ENCODE measurements around the gene RXRB. TPM values are rescaled to one million over a fixed set of nuclear protein-coding genes. Genes with fewer than 3 reads are reported as not detected.
"Not testable (repeated sequence)": the region's sequence is repeated elsewhere in the genome, so short reads cannot be mapped to it uniquely, and the experiment has no call there.

Gene RXRB
- total and polyA plus RNA-seq, 7 donors, result 15.6 to 33.2 (median 28.5) TPM

GRCh38 chr6:33156561-33156960 is 43.9 kb downstream of the RXRB start:
- no peaks in the 10 kb centered on the region for H3K36me3 ChIP-seq
- no peak overlapping the region for H3K27ac ChIP-seq
- H3K4me1 ChIP-seq, result peaks cover 0 to 13% (median 11%) of the 10 kb centered on the region in 4 donors
- no peaks in the 10 kb centered on the region for H3K27me3 ChIP-seq
- TF ChIP-seq POLR2A (IDR thresholded peaks at IDR 0.05) (no peak), CTCF (IDR thresholded peaks at IDR 0.05) (no peak), EP300 (IDR thresholded peaks at IDR 0.05) (no peak), POLR2AphosphoS5 (IDR thresholded peaks at IDR 0.05) (no peak)
- H3K4me3 ChIP-seq, result no peak overlapping the region
- intact Hi-C loops (cut with DNase I), result no loop called here
- H3K9me3 ChIP-seq, result peaks cover 0 to 6% (median 0%) of the 10 kb centered on the region in 4 donors
- no peak for DNase-seq
- 87 to 92% methylated on average over 6 of the region's 6 CpGs for WGBS, 2 donors

DNA sequence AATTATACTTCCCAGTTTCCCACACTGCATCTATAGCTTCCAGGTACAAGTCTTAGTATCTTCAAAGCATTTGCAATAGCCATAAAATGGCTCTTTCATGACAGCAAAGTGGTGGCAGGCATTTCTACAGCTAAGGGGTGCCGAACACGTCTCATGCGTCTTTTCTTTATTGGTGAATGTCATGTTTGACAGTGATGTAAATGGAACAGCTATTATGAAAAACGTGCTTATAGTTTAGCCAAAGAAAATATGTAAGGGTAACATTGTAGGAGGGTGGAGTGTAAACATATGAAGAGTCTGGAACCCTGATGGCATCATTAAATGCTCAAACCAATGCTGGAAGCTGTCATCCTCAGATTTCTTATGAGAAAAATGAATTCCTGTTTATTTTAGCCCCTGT is 46.1 kb downstream of the RXRB start:
- no peak for DNase-seq
- Histone ChIP-seq H3K4me1 (no peaks in the 10 kb centered on the region), H3K9me3 (peaks cover 0 to 6% (median 0%) of the 10 kb centered on the region in 4 donors), H3K27ac (no peak overlapping the region), H3K4me3 (no peak overlapping the region), H3K27me3 (no peaks in the 10 kb centered on the region), H3K36me3 (no peaks in the 10 kb centered on the region)
- WGBS, 2 donors, result 23 to 58% methylated on average over 4 of the region's 4 CpGs
- TF ChIP-seq CTCF (IDR thresholded peaks at IDR 0.05) (no peak), POLR2A (IDR thresholded peaks at IDR 0.05) (no peak), POLR2AphosphoS5 (IDR thresholded peaks at IDR 0.05) (no peak), EP300 (IDR thresholded peaks at IDR 0.05) (no peak)
- intact Hi-C loops (cut with DNase I), result no loop called here

GRCh38 chr6:33151050-33151449 is 49.4 kb downstream of the RXRB start:
- H3K4me3 ChIP-seq, result no peak overlapping the region
- intact Hi-C loops (cut with DNase I), result no loop called here
- H3K36me3 ChIP-seq, result no peaks in the 10 kb centered on the region
- WGBS, 2 donors, result 71 to 91% methylated on average over 1 of the region's 1 CpG
- no peak for TF ChIP-seq POLR2A (IDR thresholded peaks at IDR 0.05)
- no peak for TF ChIP-seq CTCF (IDR thresholded peaks at IDR 0.05)
- no peak for TF ChIP-seq POLR2AphosphoS5 (IDR thresholded peaks at IDR 0.05)
- no peak for TF ChIP-seq EP300 (IDR thresholded peaks at IDR 0.05)
- H3K27me3 ChIP-seq, result peaks cover 0 to 4% (median 0%) of the 10 kb centered on the region in 3 donors
- peaks cover 0 to 6% (median 0%) of the 10 kb centered on the region in 4 donors for H3K9me3 ChIP-seq
- DNase-seq, result no peak
- H3K4me1 ChIP-seq, result no peaks in the 10 kb centered on the region
- no peak overlapping the region for H3K27ac ChIP-seq

GRCh38 chr6:33150560-33150959 is 49.9 kb downstream of the RXRB start:
- H3K27ac ChIP-seq; H3K4me3 ChIP-seq; H3K27me3 ChIP-seq; H3K4me1 ChIP-seq; H3K36me3 ChIP-seq; H3K9me3 ChIP-seq; DNase-seq; intact Hi-C loops (cut with DNase I): not testable (repeated sequence)
- 80 to 91% methylated on average over 3 of the region's 3 CpGs for WGBS, 2 donors

DNA sequence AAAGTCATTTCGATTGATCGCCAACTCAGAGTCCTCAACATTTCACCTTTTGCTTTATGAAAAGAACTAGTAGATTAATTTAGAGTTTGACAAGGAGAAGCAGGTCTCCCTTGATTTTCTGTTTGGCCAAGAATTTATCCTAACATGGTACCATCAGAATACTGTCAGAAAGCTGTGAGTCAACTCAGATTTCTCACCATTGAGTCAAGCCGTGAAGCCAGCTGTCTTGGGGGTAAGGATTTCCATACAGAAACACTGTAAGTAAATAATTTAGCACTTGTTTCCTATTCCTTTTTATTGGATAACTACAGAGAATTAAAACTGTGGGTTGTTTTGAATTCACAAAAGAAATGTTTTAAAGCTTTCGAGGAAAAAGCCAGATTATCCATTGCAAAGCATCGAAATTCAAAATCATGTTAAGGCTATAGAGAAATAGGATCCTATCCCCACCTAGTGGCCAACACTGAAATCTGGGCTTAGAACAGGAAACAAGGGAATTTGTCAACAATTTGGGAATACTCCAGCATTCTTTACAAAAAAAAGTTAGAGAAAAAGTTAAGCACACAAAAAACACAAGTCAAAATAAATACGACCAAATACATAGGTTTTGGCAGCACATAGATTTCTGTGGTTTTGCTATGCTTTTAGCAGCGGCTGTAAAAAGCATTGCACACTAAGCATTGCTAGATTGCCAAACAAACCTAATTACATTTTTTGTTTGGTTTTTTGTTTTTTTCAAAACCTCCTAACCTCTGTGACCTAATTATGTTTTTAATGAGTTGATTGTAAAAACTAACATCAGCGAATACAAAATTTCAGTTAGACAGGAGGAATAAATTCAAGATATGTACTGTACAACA is 52.4 kb downstream of the RXRB start:
- no peak for DNase-seq

More for the DNA sequence above, 52.4 kb downstream of the RXRB start:
- Histone ChIP-seq H3K27me3 (peaks cover 0 to 7% (median 0%) of the 10 kb centered on the region in 3 donors), H3K9me3 (peaks cover 0 to 6% (median 0%) of the 10 kb centered on the region in 4 donors), H3K27ac (no peak overlapping the region), H3K4me3 (no peak overlapping the region), H3K4me1 (no peaks in the 10 kb centered on the region), H3K36me3 (no peaks in the 10 kb centered on the region)
- TF ChIP-seq CTCF (IDR thresholded peaks at IDR 0.05) (peak in 3 of 4 experiments; percentile 64 to 74 (median 74)), POLR2A (IDR thresholded peaks at IDR 0.05) (no peak)
- 40 to 45% methylated on average over 8 of the region's 8 CpGs for WGBS, 2 donors
- intact Hi-C loops (cut with DNase I), result loop anchor here (2.0 kb wide), 1 partner anchor 135 kb away; no protein-coding TSS in a partner anchor

All from sigmoid colon (tissue), 7 donors.